ENCODE results near the gene IRF2BPL. TPM values are rescaled to one million over a fixed set of nuclear protein-coding genes. Genes with fewer than 3 reads are reported as not detected.

IRF2BPL gene
- total RNA-seq, 2 donors from 2014 or later: 113 to 141 TPM

DNA sequence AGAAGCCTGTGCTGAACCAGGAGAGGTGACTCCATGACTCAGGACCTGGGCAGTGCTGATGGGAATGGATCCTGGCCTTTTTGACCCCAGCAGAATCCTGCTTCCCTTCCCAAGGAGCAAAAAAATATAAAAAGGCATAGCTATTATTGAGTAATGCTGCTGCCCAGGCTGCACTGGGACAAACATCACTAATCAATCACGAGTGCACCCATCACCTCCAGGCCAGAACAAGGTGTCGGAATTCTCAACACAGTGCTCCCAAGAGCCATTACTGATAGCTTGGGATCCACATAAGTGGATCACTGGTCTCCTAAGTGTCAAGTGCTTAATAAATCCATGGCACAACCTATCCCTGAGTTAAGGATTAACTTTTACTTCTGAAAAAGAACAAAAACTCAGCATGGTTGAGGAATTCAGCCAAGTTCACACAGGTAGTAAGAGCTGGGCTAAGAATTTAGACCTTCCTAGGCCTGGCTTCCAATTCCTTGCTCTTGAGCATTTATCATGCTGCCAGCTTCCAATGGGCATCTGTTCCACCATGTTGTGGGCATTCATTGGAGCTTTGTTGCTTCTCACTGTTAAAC, 31.9 kb downstream of the IRF2BPL start:
- Histone ChIP-seq H3K27me3 (replicated peaks; ENCODE audit: insufficient read depth) (no peaks in the 10 kb centered on the region), H3K4me1 (replicated peaks) (peaks cover 12% of the 10 kb centered on the region), H3K4me3 (no peak overlapping the region), H3K9me3 (no peaks in the 10 kb centered on the region), H3K27ac (no peak overlapping the region), H3K36me3 (no peaks in the 10 kb centered on the region)
- 88% methylated on average over 2 of the region's 2 CpGs for WGBS
- intact Hi-C loops (cut with DNase I): no loop called here
- no peak for TF ChIP-seq POLR2AphosphoS5 (IDR thresholded peaks at IDR 0.05)
- TF ChIP-seq, protein P1, sequence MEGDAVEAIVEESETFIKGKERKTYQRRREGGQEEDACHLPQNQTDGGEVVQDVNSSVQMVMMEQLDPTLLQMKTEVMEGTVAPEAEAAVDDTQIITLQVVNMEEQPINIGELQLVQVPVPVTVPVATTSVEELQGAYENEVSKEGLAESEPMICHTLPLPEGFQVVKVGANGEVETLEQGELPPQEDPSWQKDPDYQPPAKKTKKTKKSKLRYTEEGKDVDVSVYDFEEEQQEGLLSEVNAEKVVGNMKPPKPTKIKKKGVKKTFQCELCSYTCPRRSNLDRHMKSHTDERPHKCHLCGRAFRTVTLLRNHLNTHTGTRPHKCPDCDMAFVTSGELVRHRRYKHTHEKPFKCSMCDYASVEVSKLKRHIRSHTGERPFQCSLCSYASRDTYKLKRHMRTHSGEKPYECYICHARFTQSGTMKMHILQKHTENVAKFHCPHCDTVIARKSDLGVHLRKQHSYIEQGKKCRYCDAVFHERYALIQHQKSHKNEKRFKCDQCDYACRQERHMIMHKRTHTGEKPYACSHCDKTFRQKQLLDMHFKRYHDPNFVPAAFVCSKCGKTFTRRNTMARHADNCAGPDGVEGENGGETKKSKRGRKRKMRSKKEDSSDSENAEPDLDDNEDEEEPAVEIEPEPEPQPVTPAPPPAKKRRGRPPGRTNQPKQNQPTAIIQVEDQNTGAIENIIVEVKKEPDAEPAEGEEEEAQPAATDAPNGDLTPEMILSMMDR (IDR thresholded peaks at IDR 0.05): no peak
- no peak for TF ChIP-seq POLR2A (IDR thresholded peaks at IDR 0.05)
- no peak for DNase-seq (ENCODE audit: low spot score)

DNA sequence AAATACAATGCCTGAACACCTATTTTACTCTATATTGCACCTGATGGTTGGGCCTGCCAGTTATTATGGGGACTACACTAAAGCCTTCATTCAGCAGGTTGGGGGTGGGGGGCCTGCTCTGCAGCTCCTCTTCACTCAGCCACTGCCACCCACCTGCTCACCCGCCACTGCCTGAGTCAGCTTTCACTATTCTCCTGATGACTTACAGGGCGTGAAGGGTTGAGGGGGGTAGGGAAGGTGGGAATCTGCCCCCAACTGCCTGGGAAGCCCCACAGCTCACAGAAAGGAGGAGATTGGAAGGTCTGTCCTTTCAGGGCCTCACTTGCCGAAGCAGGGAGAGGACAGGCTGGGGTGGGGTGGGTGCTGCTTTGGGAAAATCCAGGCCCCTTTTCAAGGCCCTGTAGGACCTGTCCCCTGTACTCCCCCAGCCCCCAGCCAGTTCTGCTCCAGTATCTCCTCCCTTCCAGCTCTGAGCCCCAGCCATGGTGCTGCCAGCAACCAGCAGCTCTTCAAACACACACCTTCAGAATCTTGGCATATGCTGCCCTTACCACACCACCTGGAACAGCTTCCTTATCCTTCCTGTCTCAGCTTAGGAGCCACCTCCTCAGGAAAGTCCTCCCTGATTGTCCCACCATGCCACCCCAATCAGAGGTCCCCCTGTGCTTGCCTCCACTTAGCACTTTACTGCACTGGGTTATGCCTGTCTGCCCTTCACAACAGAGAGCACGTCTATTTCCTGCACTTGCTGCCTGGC, 33.1 kb downstream of the IRF2BPL start:
- WGBS: 59% methylated on average over 4 of the region's 4 CpGs
- Histone ChIP-seq H3K4me1 (replicated peaks) (peaks cover 7% of the 10 kb centered on the region), H3K27ac (no peak overlapping the region), H3K4me3 (no peak overlapping the region), H3K36me3 (no peaks in the 10 kb centered on the region), H3K9me3 (no peaks in the 10 kb centered on the region), H3K27me3 (replicated peaks; ENCODE audit: insufficient read depth) (no peaks in the 10 kb centered on the region)
- DNase-seq (ENCODE audit: low spot score): no peak
- intact Hi-C loops (cut with DNase I): no loop called here
- TF ChIP-seq, protein P1 (IDR thresholded peaks at IDR 0.05): no peak
- no peak for TF ChIP-seq POLR2A (IDR thresholded peaks at IDR 0.05)
- no peak for TF ChIP-seq POLR2AphosphoS5 (IDR thresholded peaks at IDR 0.05)

DNA sequence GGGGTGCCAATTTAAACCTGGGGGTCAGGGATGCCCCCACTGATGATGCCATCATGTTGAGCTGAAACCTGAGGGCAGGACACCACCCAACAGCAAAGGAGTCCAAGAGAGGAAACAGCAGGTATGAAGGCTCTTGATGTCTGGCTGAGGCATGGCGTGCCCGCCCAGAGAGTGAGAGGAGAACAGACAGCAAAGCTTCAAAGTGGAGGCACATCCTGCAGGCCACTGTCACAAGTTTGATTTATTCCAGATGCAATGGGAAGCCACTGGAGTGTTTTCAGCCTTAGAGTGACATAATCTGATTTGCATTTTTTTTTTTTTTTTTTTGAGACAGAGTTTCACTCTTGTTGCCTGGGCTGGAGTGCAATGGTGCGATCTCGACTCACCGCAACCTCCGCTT, 34.8 kb downstream of the IRF2BPL start:
- no peaks in the 10 kb centered on the region for H3K27me3 ChIP-seq (replicated peaks; ENCODE audit: insufficient read depth)
- no peaks in the 10 kb centered on the region for H3K9me3 ChIP-seq
- no peak for DNase-seq (ENCODE audit: low spot score)
- no peaks in the 10 kb centered on the region for H3K4me1 ChIP-seq (replicated peaks)
- H3K27ac ChIP-seq: no peak overlapping the region
- 93% methylated on average over 6 of the region's 6 CpGs for WGBS
- TF ChIP-seq, protein P1 (IDR thresholded peaks at IDR 0.05): no peak
- TF ChIP-seq POLR2A (IDR thresholded peaks at IDR 0.05) (no peak), POLR2AphosphoS5 (IDR thresholded peaks at IDR 0.05) (no peak)
- no peak overlapping the region for H3K4me3 ChIP-seq
- intact Hi-C loops (cut with DNase I): no loop called here
- no peaks in the 10 kb centered on the region for H3K36me3 ChIP-seq

DNA sequence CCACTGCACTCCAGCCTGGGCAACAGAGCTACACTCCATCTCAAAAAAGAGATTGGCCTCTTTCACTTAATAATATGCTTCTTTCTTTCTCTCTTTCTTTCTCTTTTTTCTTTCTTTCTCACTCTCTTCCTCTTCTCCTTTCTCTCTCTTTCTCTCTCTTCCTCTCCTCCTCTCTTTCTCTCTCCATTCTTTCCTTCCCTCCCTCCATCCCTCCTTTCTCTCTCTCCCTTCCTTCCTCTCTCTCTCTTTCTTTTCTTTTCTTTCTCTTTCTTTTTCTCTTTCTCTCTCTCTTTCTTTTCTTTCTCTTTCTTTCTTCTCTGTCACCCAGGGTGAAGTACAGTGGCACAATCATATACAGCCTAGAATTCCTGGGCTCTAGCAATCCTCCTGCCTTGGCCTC, 38.4 kb downstream of the IRF2BPL start:
- Histone ChIP-seq H3K9me3 (no peaks in the 10 kb centered on the region), H3K4me1 (replicated peaks) (no peaks in the 10 kb centered on the region), H3K27ac (no peak overlapping the region), H3K4me3 (no peak overlapping the region), H3K27me3 (replicated peaks; ENCODE audit: insufficient read depth) (no peaks in the 10 kb centered on the region), H3K36me3 (no peaks in the 10 kb centered on the region)
- no peak for DNase-seq (ENCODE audit: low spot score)
- TF ChIP-seq POLR2AphosphoS5 (IDR thresholded peaks at IDR 0.05): no peak
- TF ChIP-seq, protein P1 (IDR thresholded peaks at IDR 0.05): no peak
- no peak for TF ChIP-seq POLR2A (IDR thresholded peaks at IDR 0.05)
- intact Hi-C loops (cut with DNase I): no loop called here

Data from prostate gland (tissue), 2 donors.